Panc1 (cell line): ENCODE measurements around the gene EYS.

Experiments used
- CTCF ChIP-seq: fragments of 450-650 bp; IDR thresholded peaks from 2 replicates; pipeline ENCODE4 v1.5.1; 2017; ENCODE audit warnings: mild to moderate bottlenecking
- SIN3A ChIP-seq: IDR thresholded peaks from 2 replicates; pipeline ENCODE4 v1.6.1; 2012; ENCODE audit warnings: low read depth, mild to moderate bottlenecking, low read length, moderate library complexity, borderline replicate concordance; ENCODE audit not compliant: insufficient read depth
- TCF7L2 ChIP-seq: IDR thresholded peaks from 2 replicates; pipeline ENCODE4 v1.6.1; 2011; ENCODE audit warnings: mild to moderate bottlenecking, low read depth, low read length, inconsistent platforms
- TF ChIP-seq, protein P1 (sequence below), 2 experiments: IDR thresholded peaks; 2 replicates each; pipeline ENCODE4 v1.6.1; 2011 to 2012; ENCODE audit warnings: low read depth in 2 of 2, control low read depth in 1 of 2, low read length in 1 of 2, mild to moderate bottlenecking in 1 of 2, moderate library complexity in 1 of 2; ENCODE audit not compliant: insufficient read depth in 1 of 2

GRCh38 chr6:63963769-63964315 is 1743.2 kb downstream of the EYS start:
- TF ChIP-seq, protein P1, sequence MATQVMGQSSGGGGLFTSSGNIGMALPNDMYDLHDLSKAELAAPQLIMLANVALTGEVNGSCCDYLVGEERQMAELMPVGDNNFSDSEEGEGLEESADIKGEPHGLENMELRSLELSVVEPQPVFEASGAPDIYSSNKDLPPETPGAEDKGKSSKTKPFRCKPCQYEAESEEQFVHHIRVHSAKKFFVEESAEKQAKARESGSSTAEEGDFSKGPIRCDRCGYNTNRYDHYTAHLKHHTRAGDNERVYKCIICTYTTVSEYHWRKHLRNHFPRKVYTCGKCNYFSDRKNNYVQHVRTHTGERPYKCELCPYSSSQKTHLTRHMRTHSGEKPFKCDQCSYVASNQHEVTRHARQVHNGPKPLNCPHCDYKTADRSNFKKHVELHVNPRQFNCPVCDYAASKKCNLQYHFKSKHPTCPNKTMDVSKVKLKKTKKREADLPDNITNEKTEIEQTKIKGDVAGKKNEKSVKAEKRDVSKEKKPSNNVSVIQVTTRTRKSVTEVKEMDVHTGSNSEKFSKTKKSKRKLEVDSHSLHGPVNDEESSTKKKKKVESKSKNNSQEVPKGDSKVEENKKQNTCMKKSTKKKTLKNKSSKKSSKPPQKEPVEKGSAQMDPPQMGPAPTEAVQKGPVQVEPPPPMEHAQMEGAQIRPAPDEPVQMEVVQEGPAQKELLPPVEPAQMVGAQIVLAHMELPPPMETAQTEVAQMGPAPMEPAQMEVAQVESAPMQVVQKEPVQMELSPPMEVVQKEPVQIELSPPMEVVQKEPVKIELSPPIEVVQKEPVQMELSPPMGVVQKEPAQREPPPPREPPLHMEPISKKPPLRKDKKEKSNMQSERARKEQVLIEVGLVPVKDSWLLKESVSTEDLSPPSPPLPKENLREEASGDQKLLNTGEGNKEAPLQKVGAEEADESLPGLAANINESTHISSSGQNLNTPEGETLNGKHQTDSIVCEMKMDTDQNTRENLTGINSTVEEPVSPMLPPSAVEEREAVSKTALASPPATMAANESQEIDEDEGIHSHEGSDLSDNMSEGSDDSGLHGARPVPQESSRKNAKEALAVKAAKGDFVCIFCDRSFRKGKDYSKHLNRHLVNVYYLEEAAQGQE (IDR thresholded peaks at IDR 0.05; ENCODE audit: insufficient read depth in 1 of 2, low read depth in 2 of 2, low read length in 1 of 2), result no peak
- TF ChIP-seq CTCF, result peak; percentile 13; the same call in 1 of the 2 replicates
- no peak for TF ChIP-seq TCF7L2
- TF ChIP-seq SIN3A, result no peak
